ENCODE data around the gene AKAP5.
A peak's percentile ranks its signal among the peaks of the same experiment; 100 is the strongest.

Gene AKAP5

GRCh38 chr14:64502456-64502855, 37.2 kb downstream of the AKAP5 start:
- no peak for DNase-seq (ENCODE audit: extremely low spot score)
- ChIA-PET CTCF (interaction anchor here (0.9 to 2.6 kb wide), 3 partner anchors 9 to 137 kb away, joined by 3 to 11 read pairs (median 5); no protein-coding TSS in a partner anchor), POLR2A (interaction anchor here (0.8 to 3.7 kb wide), 12 partner anchors 8 to 164 kb away, joined by 3 to 17 read pairs (median 4); partner anchors contain the start of genes HSPA2 and MTHFD1)
- TF ChIP-seq ARNT (IDR thresholded peaks at IDR 0.05) (no peak), L3MBTL2 (conservative IDR thresholded peaks at IDR 0.05) (no peak)

- ChIA-PET CTCF (interaction anchor here (0.9 to 1.3 kb wide), 2 partner anchors 17 to 136 kb away, joined by 3 to 5 read pairs; no protein-coding TSS in a partner anchor), POLR2A (interaction anchor here (0.8 to 3.7 kb wide), 9 partner anchors 9 to 165 kb away, joined by 3 to 17 read pairs (median 4); partner anchors contain the start of genes HSPA2 and MTHFD1)
- DNase-seq (ENCODE audit: extremely low spot score), result no peak
- TF ChIP-seq ZNF384 (IDR thresholded peaks at IDR 0.05), result no peak
- no peak for TF ChIP-seq PKNOX1 (IDR thresholded peaks at IDR 0.05)
- no peak for TF ChIP-seq ARNT (IDR thresholded peaks at IDR 0.05)
- TF ChIP-seq FOXA1 (IDR thresholded peaks at IDR 0.05), result no peak
- TF ChIP-seq FOXK2 (IDR thresholded peaks at IDR 0.05), result no peak
- no peak for TF ChIP-seq ELF4 (IDR thresholded peaks at IDR 0.05)
- no peak for TF ChIP-seq NFRKB (IDR thresholded peaks at IDR 0.05)
- no peak for TF ChIP-seq LEF1 (IDR thresholded peaks at IDR 0.05; ENCODE audit: borderline replicate concordance)
- no peak for TF ChIP-seq FOXM1 (IDR thresholded peaks at IDR 0.05; ENCODE audit: borderline replicate concordance)
Observed at GRCh38 chr14:64502887-64503433, 37.7 kb downstream of the AKAP5 start.

- ChIA-PET POLR2A (interaction anchor here (0.8 to 3.7 kb wide), 18 partner anchors 8 to 165 kb away, joined by 3 to 17 read pairs (median 5); partner anchors contain the start of genes HSPA2 and MTHFD1), CTCF (interaction anchor here (0.9 to 1.3 kb wide), 3 partner anchors 12 to 135 kb away, joined by 3 to 5 read pairs (median 3); no protein-coding TSS in a partner anchor)
- no peak for TF ChIP-seq FOXA1 (IDR thresholded peaks at IDR 0.05)
- no peak for TF ChIP-seq PKNOX1 (IDR thresholded peaks at IDR 0.05)
- no peak for TF ChIP-seq SUZ12 (IDR thresholded peaks at IDR 0.05)
- TF ChIP-seq TARDBP (IDR thresholded peaks at IDR 0.05), result no peak
- TF ChIP-seq NFRKB (IDR thresholded peaks at IDR 0.05), result no peak
- no peak for TF ChIP-seq BHLHE40 (IDR thresholded peaks at IDR 0.05; ENCODE audit: borderline replicate concordance)
- TF ChIP-seq L3MBTL2 (conservative IDR thresholded peaks at IDR 0.05), result peak; percentile 55; the same call in 1 of the 2 replicates
- TF ChIP-seq ARNT (IDR thresholded peaks at IDR 0.05), result 0 out of 2 replicates have a peak, but pooled peaks have one; percentile 31
- TF ChIP-seq HDGF (IDR thresholded peaks at IDR 0.05; ENCODE audit: borderline replicate concordance), result no peak
- TF ChIP-seq ELF4 (IDR thresholded peaks at IDR 0.05), result no peak
- TF ChIP-seq LEF1 (IDR thresholded peaks at IDR 0.05; ENCODE audit: borderline replicate concordance), result no peak
- TF ChIP-seq SP1 (IDR thresholded peaks at IDR 0.05), result no peak
- no peak for TF ChIP-seq CTBP1 (IDR thresholded peaks at IDR 0.05; ENCODE audit: borderline replicate concordance)
- TF ChIP-seq ZNF384 (IDR thresholded peaks at IDR 0.05), result no peak
- no peak for TF ChIP-seq FOXK2 (IDR thresholded peaks at IDR 0.05)
- no peak for TF ChIP-seq FOXM1 (IDR thresholded peaks at IDR 0.05; ENCODE audit: borderline replicate concordance)
- peak; percentile 80 for DNase-seq (ENCODE audit: extremely low spot score)
Observed at GRCh38 chr14:64503434-64504309, 38.4 kb downstream of the AKAP5 start, which contains the start of gene ZBTB25. Gene ZBTB25 (minus strand): TSS chr14:64503838. CDS start chr14:64490533, 13,305 bp downstream.

- peak; percentile 60 for DNase-seq (ENCODE audit: extremely low spot score)
- no peak for TF ChIP-seq FOXA1 (IDR thresholded peaks at IDR 0.05)
- TF ChIP-seq HDGF (IDR thresholded peaks at IDR 0.05; ENCODE audit: borderline replicate concordance), result no peak
- TF ChIP-seq BHLHE40 (IDR thresholded peaks at IDR 0.05; ENCODE audit: borderline replicate concordance), result no peak
- no peak for TF ChIP-seq FOXM1 (IDR thresholded peaks at IDR 0.05; ENCODE audit: borderline replicate concordance)
- no peak for TF ChIP-seq NFRKB (IDR thresholded peaks at IDR 0.05)
- TF ChIP-seq SP1 (IDR thresholded peaks at IDR 0.05), result no peak
- no peak for TF ChIP-seq FOXK2 (IDR thresholded peaks at IDR 0.05)
- TF ChIP-seq ARNT (IDR thresholded peaks at IDR 0.05), result no peak
- TF ChIP-seq PKNOX1 (IDR thresholded peaks at IDR 0.05), result no peak
- no peak for TF ChIP-seq ZNF384 (IDR thresholded peaks at IDR 0.05)
- no peak; the same call in 1 of the 2 replicates for TF ChIP-seq L3MBTL2 (conservative IDR thresholded peaks at IDR 0.05)
- TF ChIP-seq LEF1 (IDR thresholded peaks at IDR 0.05; ENCODE audit: borderline replicate concordance), result no peak
- no peak for TF ChIP-seq TARDBP (IDR thresholded peaks at IDR 0.05)
- no peak for TF ChIP-seq SUZ12 (IDR thresholded peaks at IDR 0.05)
- no peak for TF ChIP-seq ELF4 (IDR thresholded peaks at IDR 0.05)
- no peak for TF ChIP-seq CTBP1 (IDR thresholded peaks at IDR 0.05; ENCODE audit: borderline replicate concordance)
- ChIA-PET CTCF (interaction anchor here (0.6 to 0.9 kb wide), 2 partner anchors 11 to 506 kb away, joined by 3 read pairs; no protein-coding TSS in a partner anchor), POLR2A (interaction anchor here (0.7 to 2.2 kb wide), 18 partner anchors 9 to 167 kb away, joined by 3 to 8 read pairs (median 4); partner anchors contain the start of gene HSPA2)
Observed at GRCh38 chr14:64504310-64504896, 39.1 kb downstream of the AKAP5 start, which contains the start of gene ZBTB1. Gene ZBTB1 (plus strand): TSS chr14:64504770. CDS start chr14:64521505, 16,735 bp downstream.

Data from HEK293T (cell line).